Activated CD8-positive, alpha-beta memory T cell treated with anti-CD3 and anti-CD28 coated beads, Interleukin-2, amount 50 U/mL, for 1 hour (primary cell): Measurements from ENCODE around the gene S100A1.

Source experiments
- DNase-seq: peaks from one replicate; pipeline ENCODE4 v3.0.0-alpha.2; 2020; ENCODE audit errors: extremely low read depth

The S100A1 gene

GRCh38 chr1:153610334-153610733 is 17.9 kb upstream of the S100A1 start:
- no peak for DNase-seq

GRCh38 chr1:153610811-153611301 is 17.4 kb upstream of the S100A1 start:
- no peak for DNase-seq

- no peak for DNase-seq
Measured at GRCh38 chr1:153611356-153611755, 16.9 kb upstream of the S100A1 start.

- no peak for DNase-seq
Measured at GRCh38 chr1:153612111-153612754, 16.0 kb upstream of the S100A1 start.

GRCh38 chr1:153612755-153613331 is 15.4 kb upstream of the S100A1 start, which contains the start of gene S100A16:
Gene S100A16, minus strand, starts transcription at chr1:153613137. Its CDS starts 4,986 bp downstream, at chr1:153608151.
- DNase-seq, result no peak

GRCh38 chr1:153613406-153613805 is 14.8 kb upstream of the S100A1 start:
- no peak for DNase-seq

GRCh38 chr1:153614189-153614900 is 13.9 kb upstream of the S100A1 start:
- no peak for DNase-seq

- no peak for DNase-seq
Measured at GRCh38 chr1:153614906-153615305, 13.3 kb upstream of the S100A1 start.

- no peak for DNase-seq
Measured at GRCh38 chr1:153615406-153615805, 12.8 kb upstream of the S100A1 start.

- DNase-seq, result no peak
Measured at GRCh38 chr1:153616144-153616916, 11.9 kb upstream of the S100A1 start, which contains the start of gene S100A14. Gene S100A14, minus strand, starts transcription at chr1:153616325. Its CDS starts 467 bp downstream, at chr1:153615858.

GRCh38 chr1:153616917-153617311 is 11.3 kb upstream of the S100A1 start:
- no peak for DNase-seq

- DNase-seq, result no peak
Measured at GRCh38 chr1:153617663-153618062, 10.6 kb upstream of the S100A1 start.

GRCh38 chr1:153619171-153619570 is 9.1 kb upstream of the S100A1 start:
- DNase-seq, result no peak

GRCh38 chr1:153623101-153623500 is 5.1 kb upstream of the S100A1 start:
- no peak for DNase-seq

GRCh38 chr1:153624965-153625611 is 3.1 kb upstream of the S100A1 start:
- no peak for DNase-seq

- DNase-seq, result no peak
Measured at GRCh38 chr1:153626477-153626903, 1.7 kb upstream of the S100A1 start.

GRCh38 chr1:153626904-153627714 is 1.1 kb upstream of the S100A1 start, which contains the start of gene S100A13:
Gene S100A13, minus strand, starts transcription at chr1:153627505. Its CDS starts 1,033 bp downstream, at chr1:153626472.
- DNase-seq, result no peak

- DNase-seq, result no peak
Measured at GRCh38 chr1:153628638-153629342, 556 bp downstream of the S100A1 start.

- DNase-seq, result no peak
Measured at GRCh38 chr1:153629343-153629665, 1.1 kb downstream of the S100A1 start.

GRCh38 chr1:153629971-153630370 is 1.7 kb downstream of the S100A1 start:
- no peak for DNase-seq
